ENCODE data around the gene ANKLE2.

GRCh38 chr12:132685400-132685799, 76.2 kb downstream of the ANKLE2 start:
- TF ChIP-seq, protein P1, sequence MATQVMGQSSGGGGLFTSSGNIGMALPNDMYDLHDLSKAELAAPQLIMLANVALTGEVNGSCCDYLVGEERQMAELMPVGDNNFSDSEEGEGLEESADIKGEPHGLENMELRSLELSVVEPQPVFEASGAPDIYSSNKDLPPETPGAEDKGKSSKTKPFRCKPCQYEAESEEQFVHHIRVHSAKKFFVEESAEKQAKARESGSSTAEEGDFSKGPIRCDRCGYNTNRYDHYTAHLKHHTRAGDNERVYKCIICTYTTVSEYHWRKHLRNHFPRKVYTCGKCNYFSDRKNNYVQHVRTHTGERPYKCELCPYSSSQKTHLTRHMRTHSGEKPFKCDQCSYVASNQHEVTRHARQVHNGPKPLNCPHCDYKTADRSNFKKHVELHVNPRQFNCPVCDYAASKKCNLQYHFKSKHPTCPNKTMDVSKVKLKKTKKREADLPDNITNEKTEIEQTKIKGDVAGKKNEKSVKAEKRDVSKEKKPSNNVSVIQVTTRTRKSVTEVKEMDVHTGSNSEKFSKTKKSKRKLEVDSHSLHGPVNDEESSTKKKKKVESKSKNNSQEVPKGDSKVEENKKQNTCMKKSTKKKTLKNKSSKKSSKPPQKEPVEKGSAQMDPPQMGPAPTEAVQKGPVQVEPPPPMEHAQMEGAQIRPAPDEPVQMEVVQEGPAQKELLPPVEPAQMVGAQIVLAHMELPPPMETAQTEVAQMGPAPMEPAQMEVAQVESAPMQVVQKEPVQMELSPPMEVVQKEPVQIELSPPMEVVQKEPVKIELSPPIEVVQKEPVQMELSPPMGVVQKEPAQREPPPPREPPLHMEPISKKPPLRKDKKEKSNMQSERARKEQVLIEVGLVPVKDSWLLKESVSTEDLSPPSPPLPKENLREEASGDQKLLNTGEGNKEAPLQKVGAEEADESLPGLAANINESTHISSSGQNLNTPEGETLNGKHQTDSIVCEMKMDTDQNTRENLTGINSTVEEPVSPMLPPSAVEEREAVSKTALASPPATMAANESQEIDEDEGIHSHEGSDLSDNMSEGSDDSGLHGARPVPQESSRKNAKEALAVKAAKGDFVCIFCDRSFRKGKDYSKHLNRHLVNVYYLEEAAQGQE (IDR thresholded peaks at IDR 0.05; ENCODE audit: insufficient read depth in 1 of 2, low read depth in 2 of 2, low read length in 2 of 2) = no peak
- peak; percentile 75 for TF ChIP-seq POLR2AphosphoS5 (IDR thresholded peaks at IDR 0.05; ENCODE audit: low read depth, low read length)
- no peak for TF ChIP-seq FOXP2 (optimal IDR thresholded peaks at IDR 0.05; ENCODE audit: borderline replicate concordance, extremely low read depth, extremely low read length, insufficient read depth)

Data from PFSK-1 (cell line).